HEK293 (cell line): Measurements from ENCODE around the gene SERTAD1.
A peak's percentile ranks its signal among the peaks of the same experiment; 100 is the strongest.
"Not testable (repeated sequence)": the region's sequence is repeated elsewhere in the genome, so short reads cannot be mapped to it uniquely, and the experiment has no call there.

Experiments used
- CTCF ChIA-PET: fragments of 350-600 bp; formaldehyde crosslinking; extraction: SDS; loops from one replicate; lab custom pipeline; 2021; ENCODE audit warnings: antibody characterized with exemption; lab: Yijun Ruan, JAX
- POLR2A ChIA-PET: fragments of 300-600 bp; formaldehyde crosslinking; extraction: SDS; loops from one replicate; lab custom pipeline; 2020; ENCODE audit warnings: antibody characterized with exemption, inconsistent platforms; lab: Yijun Ruan, JAX
- H3K27ac ChIP-seq: fragments of 200-500 bp; sonication (Bioruptor generic); 2 replicates; pipeline ENCODE4 v1.5.1; 2014; ENCODE audit warnings: low read depth, low read length, control low read depth, inconsistent platforms; ENCODE audit errors: extremely low read depth
- H3K36me3 ChIP-seq, 2 experiments: fragments of 200-500 bp in 1 of 2; sonication (Bioruptor generic) in 1 of 2; 1 replicate in 1 of 2; 2 replicates in 1 of 2; pipeline ENCODE4 v1.5.1; 2014 to 2017; ENCODE audit warnings: inconsistent platforms in 2 of 2, low read length in 2 of 2; ENCODE audit not compliant: control insufficient read depth in 2 of 2, insufficient read depth in 1 of 2
- H3K4me1 ChIP-seq: fragments of 200-500 bp; sonication (Bioruptor generic); 2 replicates; pipeline ENCODE4 v1.5.1; 2014; ENCODE audit warnings: mild to moderate bottlenecking, low read length, inconsistent platforms; ENCODE audit not compliant: control insufficient read depth, insufficient read depth
- H3K4me3 ChIP-seq: 2 replicates; pipeline ENCODE4 v1.5.1; 2011; ENCODE audit warnings: low read depth, mild to moderate bottlenecking, control low read depth, low read length, moderate library complexity
- H3K9me3 ChIP-seq: fragments of 200-500 bp; sonication (Bioruptor generic); 2 replicates; pipeline ENCODE4 v1.5.1; 2014; ENCODE audit warnings: low read depth, low read length, inconsistent platforms; ENCODE audit not compliant: control insufficient read depth, insufficient read depth
- BCL11B ChIP-seq: fragments of 450-650 bp; formaldehyde crosslinking; IDR thresholded peaks from 2 replicates; pipeline ENCODE4 v1.5.1; 2016; ENCODE audit warnings: low read depth, missing biosample characterization, missing genetic modification characterization
- GLI4 ChIP-seq: fragments of 450-650 bp; formaldehyde crosslinking; IDR thresholded peaks from 2 replicates; pipeline ENCODE4 v1.5.1; 2016; ENCODE audit warnings: missing biosample characterization, missing genetic modification characterization
- GLIS2 ChIP-seq: fragments of 450-650 bp; formaldehyde crosslinking; IDR thresholded peaks from 2 replicates; pipeline ENCODE4 v1.5.1; 2016; ENCODE audit warnings: missing biosample characterization, missing genetic modification characterization
- MYNN ChIP-seq: fragments of 450-650 bp; formaldehyde crosslinking; IDR thresholded peaks from 2 replicates; pipeline ENCODE4 v1.5.1; 2016; ENCODE audit warnings: missing biosample characterization, missing genetic modification characterization, borderline replicate concordance
- PRDM10 ChIP-seq: fragments of 450-650 bp; formaldehyde crosslinking; IDR thresholded peaks from 2 replicates; pipeline ENCODE4 v1.5.1; 2016; ENCODE audit warnings: missing biosample characterization, missing genetic modification characterization
- ZBTB10 ChIP-seq: fragments of 450-650 bp; formaldehyde crosslinking; IDR thresholded peaks from 2 replicates; pipeline ENCODE4 v1.5.1; 2016; ENCODE audit warnings: missing biosample characterization, missing genetic modification characterization
- ZNF121 ChIP-seq: fragments of 450-650 bp; formaldehyde crosslinking; IDR thresholded peaks from 2 replicates; pipeline ENCODE4 v1.5.1; 2016; ENCODE audit warnings: missing biosample characterization, missing genetic modification characterization
- ZNF133 ChIP-seq: fragments of 450-650 bp; formaldehyde crosslinking; IDR thresholded peaks from 2 replicates; pipeline ENCODE4 v1.5.1; 2016; ENCODE audit warnings: missing biosample characterization, missing genetic modification characterization
- ZNF19 ChIP-seq: fragments of 450-650 bp; formaldehyde crosslinking; IDR thresholded peaks from 2 replicates; pipeline ENCODE4; 2016; ENCODE audit warnings: missing biosample characterization, missing genetic modification characterization, low read depth
- ZNF214 ChIP-seq: fragments of 450-650 bp; formaldehyde crosslinking; IDR thresholded peaks from 2 replicates; pipeline ENCODE4 v1.5.1; 2017; ENCODE audit warnings: missing biosample characterization, mild to moderate bottlenecking, missing genetic modification characterization, borderline replicate concordance
- ZNF311 ChIP-seq: fragments of 450-650 bp; formaldehyde crosslinking; IDR thresholded peaks from 2 replicates; pipeline ENCODE4 v1.5.1; 2017; ENCODE audit warnings: missing biosample characterization, missing genetic modification characterization, borderline replicate concordance
- ZNF354C ChIP-seq: fragments of 450-650 bp; formaldehyde crosslinking; IDR thresholded peaks from 2 replicates; pipeline ENCODE4 v1.5.1; 2016; ENCODE audit warnings: missing biosample characterization, missing genetic modification characterization, low read depth, borderline replicate concordance
- ZNF555 ChIP-seq: fragments of 450-650 bp; formaldehyde crosslinking; conservative IDR thresholded peaks from 2 replicates; pipeline ENCODE4 v1.5.1; 2017; ENCODE audit warnings: missing biosample characterization, mild to moderate bottlenecking, missing genetic modification characterization, inconsistent platforms
- ZNF580 ChIP-seq: fragments of 450-650 bp; formaldehyde crosslinking; IDR thresholded peaks from 2 replicates; pipeline ENCODE4 v1.5.1; 2016; ENCODE audit warnings: missing biosample characterization, missing genetic modification characterization
- ZNF76 ChIP-seq: fragments of 450-650 bp; formaldehyde crosslinking; IDR thresholded peaks from 2 replicates; pipeline ENCODE4; 2016; ENCODE audit warnings: low read depth, missing biosample characterization, missing genetic modification characterization, borderline replicate concordance
- TF ChIP-seq, protein P1 (sequence below): fragments of 450-650 bp; formaldehyde crosslinking; IDR thresholded peaks from 2 replicates; pipeline ENCODE4 v1.5.1; 2016; ENCODE audit warnings: missing biosample characterization, missing genetic modification characterization
- TF ChIP-seq, protein P2 (sequence below): fragments of 450-650 bp; formaldehyde crosslinking; IDR thresholded peaks from 2 replicates; pipeline ENCODE4 v1.5.1; 2016; ENCODE audit warnings: missing biosample characterization, missing genetic modification characterization

SERTAD1 gene

GRCh38 chr19:40430242-40430641 is 4.5 kb upstream of the SERTAD1 start:
- ChIA-PET CTCF (interaction anchor here (0.6 to 2.1 kb wide), 5 partner anchors 10 to 22 kb away, joined by 3 to 13 read pairs (median 4); no protein-coding TSS in a partner anchor), POLR2A (interaction anchor here (0.7 to 17.1 kb wide), 5 partner anchors 6 to 80 kb away, joined by 4 to 428 read pairs (median 9); partner anchors contain the start of genes BLVRB, SERTAD1 and SERTAD3)
- peaks cover 19% of the 10 kb centered on the region for H3K4me1 ChIP-seq
- H3K27ac ChIP-seq, H3K36me3 ChIP-seq, H3K4me3 ChIP-seq, H3K9me3 ChIP-seq: not testable (repeated sequence)
- TF ChIP-seq ZNF121 (tag by site-specific recombination), result peak; percentile 97

GRCh38 chr19:40428197-40428596 is 2.4 kb upstream of the SERTAD1 start:
- not testable (repeated sequence) for H3K9me3 ChIP-seq, H3K4me3 ChIP-seq, H3K27ac ChIP-seq, H3K36me3 ChIP-seq
- H3K4me1 ChIP-seq, result peaks cover 21% of the 10 kb centered on the region
- POLR2A ChIA-PET, result interaction anchor here (0.6 to 9.2 kb wide), 3 partner anchors 11 to 88 kb away, joined by 9 to 428 read pairs (median 74); partner anchors contain the start of genes BLVRB, SERTAD3 and SPTBN4
- CTCF ChIA-PET, result interaction anchor here (0.7 to 3.1 kb wide), 5 partner anchors 12 to 365 kb away, joined by 3 to 26 read pairs (median 4); partner anchors contain the start of genes BLVRB and SERTAD3

GRCh38 chr19:40424637-40425449 is 949 bp downstream of the SERTAD1 start:
- Histone ChIP-seq H3K4me3 (peak overlapping the region; percentile 67), H3K27ac (peak overlapping the region; percentile 97), H3K4me1 (peaks cover 19% of the 10 kb centered on the region), H3K9me3 (no peaks in the 10 kb centered on the region), H3K36me3 (peaks cover 13 to 15% of the 10 kb centered on the region in 2 experiments)
- POLR2A ChIA-PET, result interaction anchor here (0.8 to 9.2 kb wide), 7 partner anchors 14 to 221 kb away, joined by 3 to 428 read pairs (median 4); partner anchors contain the start of genes BLVRB, C19orf47, PLD3 and SERTAD3
- CTCF ChIA-PET, result interaction anchor here (0.5 to 3.2 kb wide), 29 partner anchors 9 to 1437 kb away, joined by 3 to 18 read pairs (median 4); partner anchors contain the start of genes BLVRB and SPTBN4
- TF ChIP-seq GLIS2 (peak; percentile 100), GLI4 (tag by site-specific recombination) (no peak), ZNF76 (tag by site-specific recombination) (peak; percentile 89), PRDM10 (tag by site-specific recombination) (peak; percentile 96), MYNN (tag by site-specific recombination) (no peak), ZBTB10 (tag by site-specific recombination) (peak; percentile 96), BCL11B (tag by site-specific recombination) (peak; percentile 37), ZNF555 (tag by site-specific recombination) (no peak), ZNF311 (tag by site-specific recombination) (no peak), ZNF214 (tag by site-specific recombination) (no peak), ZNF19 (tag by site-specific recombination) (no peak), ZNF580 (tag by site-specific recombination) (no peak), ZNF133 (tag by site-specific recombination) (no peak), ZNF354C (tag by site-specific recombination) (no peak)
- TF ChIP-seq, protein P1, sequence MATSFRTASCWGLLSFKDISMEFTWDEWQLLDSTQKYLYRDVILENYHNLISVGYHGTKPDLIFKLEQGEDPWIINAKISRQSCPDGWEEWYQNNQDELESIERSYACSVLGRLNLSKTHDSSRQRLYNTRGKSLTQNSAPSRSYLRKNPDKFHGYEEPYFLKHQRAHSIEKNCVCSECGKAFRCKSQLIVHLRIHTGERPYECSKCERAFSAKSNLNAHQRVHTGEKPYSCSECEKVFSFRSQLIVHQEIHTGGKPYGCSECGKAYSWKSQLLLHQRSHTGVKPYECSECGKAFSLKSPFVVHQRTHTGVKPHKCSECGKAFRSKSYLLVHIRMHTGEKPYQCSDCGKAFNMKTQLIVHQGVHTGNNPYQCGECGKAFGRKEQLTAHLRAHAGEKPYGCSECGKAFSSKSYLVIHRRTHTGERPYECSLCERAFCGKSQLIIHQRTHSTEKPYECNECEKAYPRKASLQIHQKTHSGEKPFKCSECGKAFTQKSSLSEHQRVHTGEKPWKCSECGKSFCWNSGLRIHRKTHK, result no peak
- TF ChIP-seq, protein P2, sequence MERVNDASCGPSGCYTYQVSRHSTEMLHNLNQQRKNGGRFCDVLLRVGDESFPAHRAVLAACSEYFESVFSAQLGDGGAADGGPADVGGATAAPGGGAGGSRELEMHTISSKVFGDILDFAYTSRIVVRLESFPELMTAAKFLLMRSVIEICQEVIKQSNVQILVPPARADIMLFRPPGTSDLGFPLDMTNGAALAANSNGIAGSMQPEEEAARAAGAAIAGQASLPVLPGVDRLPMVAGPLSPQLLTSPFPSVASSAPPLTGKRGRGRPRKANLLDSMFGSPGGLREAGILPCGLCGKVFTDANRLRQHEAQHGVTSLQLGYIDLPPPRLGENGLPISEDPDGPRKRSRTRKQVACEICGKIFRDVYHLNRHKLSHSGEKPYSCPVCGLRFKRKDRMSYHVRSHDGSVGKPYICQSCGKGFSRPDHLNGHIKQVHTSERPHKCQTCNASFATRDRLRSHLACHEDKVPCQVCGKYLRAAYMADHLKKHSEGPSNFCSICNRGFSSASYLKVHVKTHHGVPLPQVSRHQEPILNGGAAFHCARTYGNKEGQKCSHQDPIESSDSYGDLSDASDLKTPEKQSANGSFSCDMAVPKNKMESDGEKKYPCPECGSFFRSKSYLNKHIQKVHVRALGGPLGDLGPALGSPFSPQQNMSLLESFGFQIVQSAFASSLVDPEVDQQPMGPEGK (tag by site-specific recombination), result peak; percentile 94; the same call in 1 of the 2 replicates
